Fibroblast of peridontal ligament (primary cell): ENCODE data around the gene AFF2.

Source experiments
- DNase-seq: peaks from one replicate; pipeline ENCODE4 v3.0.0-alpha.2; 2010; ENCODE audit errors: extremely low read depth

AFF2 gene

DNA sequence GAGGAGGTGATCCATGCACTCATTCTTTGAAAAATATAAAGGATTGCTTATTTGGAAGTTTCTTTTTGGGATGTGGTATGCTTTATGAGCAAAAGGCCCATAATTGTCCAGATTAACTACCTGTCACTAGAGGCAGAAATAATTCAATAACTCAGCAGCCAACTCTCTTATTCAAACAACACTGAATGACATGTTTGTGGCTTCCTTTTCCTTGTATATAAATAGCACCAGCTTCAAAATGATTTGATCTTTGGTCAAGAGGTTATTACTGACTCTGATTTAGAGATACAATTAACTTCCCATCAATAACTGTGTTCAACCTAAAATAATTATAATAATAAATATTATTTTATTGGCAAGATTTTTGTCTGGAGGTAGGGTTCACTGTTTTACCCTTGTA is 232.3 kb downstream of the AFF2 start:
- DNase-seq, result no peak

DNA sequence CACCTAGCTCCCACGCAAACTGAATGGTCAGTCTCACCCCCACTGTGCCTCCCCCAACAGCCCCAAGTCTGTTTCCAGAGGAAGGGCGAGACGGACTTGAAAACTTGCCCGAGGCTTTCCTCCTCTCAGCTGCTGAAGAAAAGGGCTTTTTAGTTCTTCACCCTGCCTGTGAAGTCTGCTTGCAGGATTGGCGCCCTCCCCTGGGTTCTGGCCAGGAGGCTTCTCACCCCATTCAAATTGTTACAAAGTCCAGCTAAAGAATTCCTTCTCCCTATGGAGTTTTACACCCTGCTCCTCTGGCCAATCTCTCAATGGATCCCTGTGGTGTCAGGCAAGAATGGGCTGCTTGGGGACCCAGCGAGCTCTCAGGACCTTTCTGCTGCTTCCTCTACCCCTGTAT is 241.0 kb downstream of the AFF2 start:
- no peak for DNase-seq

- DNase-seq, result peak; percentile 12
Observed at GRCh38 chrX:148755111-148755510, 254.7 kb downstream of the AFF2 start.

DNA sequence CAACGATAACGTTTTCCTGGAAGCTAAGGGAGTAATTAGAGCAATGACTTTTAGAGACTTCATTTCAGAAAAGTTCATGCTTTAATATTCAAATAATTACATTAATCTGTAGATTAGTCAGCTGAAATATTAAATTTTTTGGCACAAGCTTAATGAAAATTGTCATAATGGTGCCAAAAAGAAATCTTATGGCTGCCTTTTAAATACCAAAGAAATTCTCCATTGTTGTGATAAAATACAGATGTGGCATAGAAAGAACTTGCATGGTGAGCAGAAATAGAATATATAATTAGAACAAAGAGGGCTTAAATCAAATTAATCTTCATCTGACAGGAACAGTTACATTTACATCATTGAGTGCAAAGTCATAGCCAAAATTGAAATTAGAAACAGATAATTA is 263.5 kb downstream of the AFF2 start:
- DNase-seq, result no peak

DNA sequence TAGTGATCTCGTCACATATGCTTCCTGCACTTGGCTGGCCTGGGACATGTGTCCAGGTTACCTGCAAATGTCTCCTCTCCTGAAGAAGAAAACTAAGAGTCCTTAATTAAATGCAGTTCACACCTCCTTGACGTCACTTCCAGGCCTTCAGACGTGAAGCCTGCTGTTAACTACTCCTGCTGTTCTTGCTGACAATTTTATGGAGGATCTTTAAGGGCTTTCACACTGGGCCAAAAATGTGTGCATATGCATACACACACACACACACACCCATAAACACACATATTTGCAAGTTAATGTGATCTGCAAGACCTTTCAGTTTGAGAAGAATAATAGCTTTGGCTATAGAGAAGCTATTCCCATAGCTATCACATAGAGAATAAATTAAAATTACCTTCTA is 267.9 kb downstream of the AFF2 start:
- no peak for DNase-seq

GRCh38 chrX:148771440-148771839 is 271.0 kb downstream of the AFF2 start:
- DNase-seq, result no peak

DNA sequence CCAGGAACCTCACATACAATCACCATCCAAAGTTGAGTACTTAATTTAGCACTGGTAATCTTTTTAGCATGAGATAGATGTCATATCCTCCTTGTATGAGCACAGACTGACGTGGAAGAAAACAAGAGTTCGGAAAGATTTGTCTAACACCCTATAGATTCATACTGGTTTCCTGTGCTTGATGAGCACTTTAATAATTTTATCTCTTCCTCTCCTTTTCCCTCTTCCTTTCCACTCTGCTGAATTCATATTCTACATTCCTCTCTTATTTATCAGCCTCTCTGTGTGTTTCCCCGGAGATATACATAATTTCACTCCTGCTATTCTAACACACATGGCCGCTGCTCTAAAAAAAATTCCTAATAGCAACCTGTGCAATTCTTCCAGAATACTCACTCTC is 273.9 kb downstream of the AFF2 start:
- no peak for DNase-seq

DNA sequence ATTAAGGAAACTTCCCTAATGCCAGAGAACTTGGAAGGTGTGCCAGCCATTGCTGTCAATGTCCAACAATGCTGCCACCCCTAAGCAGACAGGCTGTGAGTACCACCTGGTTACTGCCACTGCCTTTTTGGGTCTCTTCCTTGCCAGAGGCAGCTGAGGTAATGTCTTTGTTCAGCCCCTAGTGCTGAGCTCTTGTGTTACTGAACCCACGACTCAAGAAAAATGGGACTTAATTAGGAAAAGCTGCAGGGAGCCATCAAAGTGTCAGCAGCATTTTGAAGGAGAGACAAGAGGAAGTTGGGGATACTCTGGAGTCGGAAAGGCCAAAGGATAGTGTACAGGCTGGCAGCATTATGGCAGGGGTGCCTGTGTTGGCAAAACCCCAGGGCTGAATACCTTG is 283.7 kb downstream of the AFF2 start:
- DNase-seq, result no peak

DNA sequence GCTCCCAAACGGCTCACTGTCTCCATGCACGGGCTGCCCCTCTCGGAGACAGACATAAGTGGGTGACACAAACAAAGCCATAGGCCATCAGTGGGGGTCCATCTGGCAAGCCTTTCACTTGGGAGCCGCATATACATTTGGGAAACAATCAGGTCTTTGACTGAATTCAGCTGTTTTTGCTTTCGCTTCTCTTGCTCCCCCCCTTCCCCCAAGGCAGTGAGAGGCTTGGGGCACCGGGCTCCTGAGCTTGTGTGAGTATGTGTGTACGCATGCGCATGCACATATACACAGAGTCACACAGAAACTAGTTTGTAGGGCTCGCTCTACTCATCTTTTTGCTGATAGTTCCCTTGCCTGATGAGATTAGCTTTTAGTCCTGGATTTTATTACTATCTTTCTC is 284.4 kb downstream of the AFF2 start:
- DNase-seq, result no peak

DNA sequence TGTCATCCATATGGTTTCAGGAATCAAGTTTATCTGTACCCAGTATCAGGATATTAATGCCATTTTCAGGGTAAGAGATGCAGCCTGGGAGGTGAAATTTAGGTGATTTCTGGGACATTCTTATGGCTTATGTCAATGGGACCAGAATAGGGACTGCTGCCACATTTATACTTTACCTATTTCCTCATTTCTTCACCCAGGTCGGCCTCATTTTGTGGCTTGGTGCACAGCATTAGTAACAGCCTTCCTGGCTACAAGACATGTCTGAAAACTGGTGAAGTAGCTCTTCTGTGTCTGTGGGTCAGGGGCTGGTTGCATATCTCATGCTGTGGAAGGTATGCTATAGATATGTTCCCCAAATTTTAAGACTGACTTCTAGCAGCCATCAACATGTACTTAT is 284.8 kb downstream of the AFF2 start:
- no peak for DNase-seq

DNA sequence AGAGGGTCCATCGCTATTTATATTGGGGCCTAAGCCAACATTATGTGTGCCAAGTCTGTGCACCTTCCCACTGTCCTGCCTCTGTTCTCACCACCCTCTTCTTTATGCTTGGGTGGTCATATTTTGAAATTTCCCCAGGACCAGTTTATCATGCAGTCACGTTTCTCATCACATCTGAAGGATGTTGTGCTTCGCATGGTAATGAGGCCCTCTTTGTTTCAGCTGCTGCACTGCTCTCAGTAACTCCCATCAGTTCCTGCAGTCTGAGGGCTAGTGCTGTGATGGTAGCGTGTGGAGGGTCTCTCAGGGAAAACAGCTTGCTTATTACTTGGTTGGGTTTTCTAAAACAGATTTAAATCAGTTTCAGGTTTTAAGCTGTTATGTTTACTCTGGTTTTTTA is 288.0 kb downstream of the AFF2 start:
- DNase-seq, result no peak

- no peak for DNase-seq
Observed at GRCh38 chrX:148794350-148794749, 293.9 kb downstream of the AFF2 start.

DNA sequence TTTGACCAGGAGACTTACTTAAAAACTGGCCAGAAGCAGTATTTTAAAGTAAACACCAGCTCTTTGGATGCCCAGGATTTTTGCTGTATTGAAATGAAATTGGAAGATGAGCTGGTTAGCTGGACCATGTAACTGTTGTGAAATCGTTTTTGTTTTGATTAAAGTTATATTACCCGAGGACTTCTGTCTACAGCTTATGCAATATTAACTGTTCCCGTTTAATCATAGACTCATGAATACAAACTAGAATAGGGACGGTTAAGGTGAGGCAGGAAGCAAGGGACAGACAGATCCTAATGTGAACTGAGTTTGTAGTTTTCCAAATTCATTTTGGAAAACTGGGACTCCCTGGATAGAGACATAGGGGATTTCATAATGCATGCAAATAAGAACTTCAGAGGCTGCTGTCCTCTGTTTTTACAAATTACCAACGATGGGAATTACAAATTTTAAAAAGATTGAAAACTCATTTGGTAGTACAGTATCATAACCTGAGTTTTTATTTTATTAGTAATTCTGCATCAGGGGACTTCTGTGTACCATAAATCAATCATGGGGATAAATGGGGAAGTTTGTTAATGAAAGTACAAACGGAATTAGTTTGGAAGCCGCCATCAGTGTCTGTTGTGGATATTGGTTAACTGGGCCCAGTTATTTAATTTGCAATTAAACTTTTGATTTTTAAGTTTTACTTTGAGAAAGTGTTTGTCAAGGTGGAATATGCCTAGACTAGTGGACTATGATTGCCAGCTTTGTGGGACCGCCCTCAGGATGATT is 304.4 kb downstream of the AFF2 start:
- DNase-seq, result peak; percentile 31

- no peak for DNase-seq
Observed at GRCh38 chrX:148806145-148806870, 305.9 kb downstream of the AFF2 start.

- no peak for DNase-seq
Observed at GRCh38 chrX:148808833-148809232, 308.4 kb downstream of the AFF2 start.

- peak; percentile 11 for DNase-seq
Observed at GRCh38 chrX:148811236-148811635, 310.8 kb downstream of the AFF2 start.

DNA sequence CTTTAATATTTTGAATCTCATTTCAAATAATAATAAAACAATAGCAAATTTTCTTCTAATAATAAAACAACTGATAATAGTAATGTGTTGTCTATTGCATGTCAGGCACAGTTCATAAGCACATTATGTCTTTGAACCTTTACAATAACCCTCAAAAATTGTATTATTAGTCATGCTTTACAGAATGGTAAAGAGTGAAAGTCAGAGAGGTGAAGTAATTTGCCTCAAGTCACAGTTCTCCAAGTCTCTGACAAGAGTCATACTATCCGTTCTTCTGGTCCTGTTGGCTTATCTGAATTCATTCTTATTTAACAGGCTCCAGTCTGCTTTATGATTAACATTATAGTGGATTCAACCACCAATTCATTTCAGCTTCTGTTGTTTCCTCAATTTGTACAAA is 313.0 kb downstream of the AFF2 start:
- no peak for DNase-seq

DNA sequence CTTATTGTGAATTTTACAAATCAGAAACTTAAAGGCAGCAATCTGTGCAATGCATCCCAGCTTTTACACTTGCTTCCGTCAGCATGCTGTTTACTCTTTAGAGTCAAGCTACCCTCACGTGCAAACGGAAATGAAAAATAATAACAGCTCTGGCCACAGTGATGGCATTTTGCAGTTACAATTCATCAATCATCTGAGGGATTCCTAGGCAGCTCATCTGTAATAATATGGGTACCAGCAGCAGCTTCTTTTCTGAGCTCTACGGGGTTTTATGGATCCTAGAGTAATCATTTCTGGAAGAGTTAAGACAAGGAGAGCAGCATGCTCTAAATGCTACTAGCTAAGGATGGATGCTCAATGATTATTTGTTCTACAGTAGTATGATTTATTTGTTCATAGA is 313.6 kb downstream of the AFF2 start:
- no peak for DNase-seq

DNA sequence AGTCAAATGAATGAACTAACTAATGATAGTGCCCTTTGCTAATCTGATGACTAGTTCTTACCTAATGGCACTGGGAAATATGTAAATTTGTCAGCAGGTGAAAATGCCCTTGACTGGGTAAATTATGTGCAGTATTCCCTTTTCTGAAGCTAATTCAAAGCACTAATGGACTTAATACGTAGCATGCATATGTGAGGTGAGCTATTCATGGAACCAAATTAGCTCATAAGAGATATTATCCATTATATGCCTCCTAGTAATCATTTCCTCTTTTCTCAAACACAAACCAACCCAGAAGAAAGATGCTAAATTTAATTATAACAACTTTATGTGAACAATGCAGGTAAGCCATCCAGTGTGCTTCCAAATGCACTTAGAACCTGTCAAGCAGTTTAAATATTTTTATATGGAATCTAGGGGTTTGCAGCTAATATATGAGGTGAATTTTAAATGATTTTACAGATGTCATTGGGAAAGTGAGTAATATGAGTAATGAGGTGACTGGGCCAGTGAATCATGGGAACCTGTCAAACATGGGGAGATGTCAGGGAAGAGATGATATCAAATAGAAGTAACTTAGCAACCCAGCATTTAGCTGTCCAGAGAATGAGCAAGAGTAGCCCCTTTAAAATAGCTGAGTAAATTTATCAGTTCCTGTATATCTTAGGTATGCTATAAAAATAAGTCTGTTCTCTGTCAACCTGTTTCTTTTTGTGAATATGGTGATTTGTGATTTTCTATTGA is 315.0 kb downstream of the AFF2 start:
- DNase-seq, result no peak

DNA sequence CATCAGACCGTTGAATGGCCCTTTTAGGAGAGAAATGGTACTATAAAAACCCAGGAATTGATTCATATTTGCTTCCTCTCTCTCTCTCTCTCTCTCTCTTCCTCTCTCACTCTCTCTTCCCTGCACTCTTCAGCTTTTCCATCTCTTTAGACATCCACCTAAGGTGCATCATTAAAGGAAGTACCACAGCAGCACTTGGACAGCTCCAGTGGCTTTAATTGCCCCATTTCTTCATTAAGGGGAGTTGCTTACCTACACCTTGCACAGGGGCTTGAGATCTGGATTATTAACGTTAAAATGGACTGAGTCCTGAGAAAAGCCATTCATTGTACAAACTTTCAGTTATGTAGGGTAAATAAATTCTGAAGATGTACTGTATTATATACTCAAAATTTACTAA is 323.6 kb downstream of the AFF2 start:
- no peak for DNase-seq

DNA sequence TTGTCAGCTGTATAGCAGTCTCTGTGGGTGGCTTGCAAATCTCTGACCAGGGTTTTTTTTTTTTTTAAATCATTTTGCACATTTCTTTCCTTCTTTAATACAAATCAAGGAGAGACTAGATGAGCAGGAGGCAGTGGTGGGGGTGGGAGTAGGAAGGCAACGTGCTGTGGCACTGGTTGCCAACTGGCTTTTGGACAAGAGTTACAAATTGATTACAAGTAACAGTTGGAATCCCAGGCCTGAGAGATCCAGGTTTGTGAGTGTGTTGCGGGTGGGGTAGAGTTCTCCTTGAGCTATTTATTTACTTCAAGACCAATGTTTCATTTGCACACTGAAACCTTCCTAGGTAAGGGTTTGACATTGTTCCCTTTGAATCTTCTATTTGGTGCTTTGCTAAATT is 325.3 kb downstream of the AFF2 start:
- DNase-seq, result no peak

DNA sequence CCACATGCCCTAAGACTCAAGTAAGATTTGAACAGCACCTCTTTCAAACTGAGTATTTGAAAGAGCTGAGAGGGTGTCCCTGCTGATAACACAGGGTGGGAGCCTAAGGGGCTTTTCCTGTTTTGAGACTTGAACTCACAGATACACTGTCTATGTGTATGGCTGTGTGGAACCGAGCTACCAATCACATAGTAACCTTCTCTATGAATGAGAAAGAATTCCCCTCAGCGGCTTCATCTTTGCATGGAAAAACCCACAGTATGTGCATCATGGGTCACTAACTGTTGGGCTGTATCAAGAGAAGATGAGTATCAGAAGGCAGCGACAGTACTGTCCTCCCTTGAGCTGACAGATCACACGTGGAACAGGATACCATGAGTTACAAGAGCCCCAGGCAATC is 336.3 kb downstream of the AFF2 start:
- DNase-seq, result no peak

DNA sequence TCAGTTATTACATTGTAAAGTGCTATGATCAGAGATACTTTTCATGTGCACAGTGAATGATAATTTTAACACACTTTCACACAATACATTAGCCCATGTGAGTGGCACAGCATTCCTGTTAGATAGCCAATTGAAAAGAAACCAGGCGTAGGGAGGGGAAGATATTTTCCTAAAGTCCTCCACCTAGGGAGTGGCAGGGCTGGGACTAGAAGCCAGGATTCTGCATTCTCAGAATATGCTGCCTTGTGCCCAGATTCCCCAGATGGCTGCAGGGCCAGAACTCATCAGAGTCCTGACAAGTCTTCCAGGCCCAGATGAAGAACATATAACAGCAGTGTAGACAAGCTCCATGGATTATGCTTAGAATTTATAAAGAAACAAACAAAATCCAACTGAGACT is 350.2 kb downstream of the AFF2 start:
- no peak for DNase-seq
